B cell (primary cell): ENCODE results near the gene HLCS.

Experiments used
- CTCF ChIP-seq: fragments of 200-600 bp; IDR thresholded peaks from one replicate; pipeline ENCODE4 v1.8.0; 2022; ENCODE audit warnings: antibody characterized with exemption, mild to moderate bottlenecking
- EZH2 ChIP-seq: IDR thresholded peaks from 2 replicates; pipeline ENCODE4 v1.6.1; 2012; ENCODE audit warnings: borderline replicate concordance, low read depth, mild to moderate bottlenecking, moderate library complexity, low read length; ENCODE audit not compliant: insufficient read depth, poor library complexity, severe bottlenecking

- TF ChIP-seq CTCF (no peak), EZH2 (no peak)
Measured at GRCh38 chr21:36852293-36852692, 114.2 kb downstream of the HLCS start.
